ENCODE results near the gene SHLD1.
"Not testable (repeated sequence)": the region's sequence is repeated elsewhere in the genome, so short reads cannot be mapped to it uniquely, and the experiment has no call there.

SHLD1 gene

GRCh38 chr20:5737619-5737953 is 12.6 kb upstream of the SHLD1 start:
- no peak for DNase-seq

- DNase-seq = no peak
Observed at GRCh38 chr20:5737966-5738365, 12.2 kb upstream of the SHLD1 start.

- DNase-seq = not testable (repeated sequence)
Observed at GRCh38 chr20:5740643-5741042, 9.6 kb upstream of the SHLD1 start.

- no peak for DNase-seq
Observed at GRCh38 chr20:5741089-5741488, 9.1 kb upstream of the SHLD1 start.

- no peak for DNase-seq
Observed at GRCh38 chr20:5742041-5742440, 8.2 kb upstream of the SHLD1 start.

- DNase-seq = no peak
Observed at GRCh38 chr20:5745416-5746030, 4.7 kb upstream of the SHLD1 start.

- no peak for DNase-seq
Observed at GRCh38 chr20:5746064-5746463, 4.1 kb upstream of the SHLD1 start.

GRCh38 chr20:5748246-5748645 is 2.0 kb upstream of the SHLD1 start:
- DNase-seq = no peak

- DNase-seq = not testable (repeated sequence)
Observed at GRCh38 chr20:5749512-5749951, 669 bp upstream of the SHLD1 start.

GRCh38 chr20:5751856-5752255 is 1.7 kb downstream of the SHLD1 start:
- no peak for DNase-seq

GRCh38 chr20:5753814-5754213 is 3.6 kb downstream of the SHLD1 start:
- no peak for DNase-seq

- DNase-seq = no peak
Observed at GRCh38 chr20:5757949-5758348, 7.7 kb downstream of the SHLD1 start.

- no peak for DNase-seq
Observed at GRCh38 chr20:5766085-5766764, 16.0 kb downstream of the SHLD1 start.

- DNase-seq = no peak
Observed at GRCh38 chr20:5767493-5768098, 17.4 kb downstream of the SHLD1 start.

GRCh38 chr20:5770231-5770986 is 20.2 kb downstream of the SHLD1 start:
- no peak for DNase-seq

GRCh38 chr20:5770987-5771318 is 20.8 kb downstream of the SHLD1 start:
- DNase-seq = no peak

GRCh38 chr20:5772704-5773103 is 22.5 kb downstream of the SHLD1 start:
- DNase-seq = no peak

- DNase-seq = no peak
Observed at GRCh38 chr20:5773589-5773988, 23.4 kb downstream of the SHLD1 start.

- DNase-seq = no peak
Observed at GRCh38 chr20:5776077-5776476, 25.9 kb downstream of the SHLD1 start.

GRCh38 chr20:5779071-5779900 is 29.1 kb downstream of the SHLD1 start:
- no peak for DNase-seq

- no peak for DNase-seq
Observed at GRCh38 chr20:5780846-5781217, 30.6 kb downstream of the SHLD1 start.

- not testable (repeated sequence) for DNase-seq
Observed at GRCh38 chr20:5781367-5781766, 31.2 kb downstream of the SHLD1 start.

Measured in effector CD8-positive, alpha-beta T cell (primary cell).